HS-5 (cell line): ENCODE results near the gene PNLDC1.
A peak's percentile ranks its signal among the peaks of the same experiment; 100 is the strongest.
"Not testable (repeated sequence)": the region's sequence is repeated elsewhere in the genome, so short reads cannot be mapped to it uniquely, and the experiment has no call there.

ENCODE experiments used
- DNase-seq: peaks from one replicate; pipeline ENCODE4 v3.0.0-alpha.2; 2012; ENCODE audit warnings: low read depth

The PNLDC1 gene

GRCh38 chr6:159821122-159821521, 21.0 kb downstream of the PNLDC1 start:
- no peak for DNase-seq

DNA sequence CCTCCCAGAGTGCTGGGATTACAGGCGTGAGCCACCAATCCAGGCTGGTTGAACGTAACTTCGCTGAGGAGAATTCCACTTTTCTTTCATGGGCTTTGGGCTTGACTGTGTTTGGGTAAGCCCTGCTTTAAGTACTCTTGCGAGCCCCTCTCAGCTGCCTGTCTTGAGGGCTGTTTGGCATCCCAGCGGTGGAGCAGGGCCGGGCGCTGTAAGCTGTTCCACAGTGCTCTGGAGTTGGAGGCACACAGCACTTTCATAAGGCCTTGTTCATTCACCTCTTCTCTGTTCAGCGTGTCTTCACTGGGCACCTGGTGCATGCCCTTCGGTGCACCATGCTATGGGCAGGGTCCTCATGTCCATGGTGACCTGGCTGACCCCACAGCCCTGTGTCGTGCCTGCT, 21.6 kb downstream of the PNLDC1 start:
- no peak for DNase-seq

DNA sequence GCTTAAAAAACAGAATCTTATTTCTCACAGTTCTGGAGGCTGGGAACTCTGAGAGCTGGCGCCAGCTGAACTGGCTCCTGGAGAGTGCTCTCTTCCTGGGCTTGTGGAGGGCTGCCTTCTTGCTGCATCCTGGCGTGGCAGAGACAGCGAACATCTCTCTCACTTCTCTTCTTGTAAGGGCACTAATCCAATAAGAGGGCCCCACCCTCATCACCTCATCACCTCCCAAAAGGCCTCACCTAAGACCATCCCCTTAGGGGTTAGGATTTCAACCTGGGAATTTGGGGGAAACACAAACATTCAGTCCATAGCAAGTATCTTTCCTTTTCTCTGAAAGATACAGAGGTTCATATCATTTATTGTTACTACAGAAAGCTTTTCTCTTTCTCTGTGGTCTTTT, 23.9 kb downstream of the PNLDC1 start:
- no peak for DNase-seq

DNA sequence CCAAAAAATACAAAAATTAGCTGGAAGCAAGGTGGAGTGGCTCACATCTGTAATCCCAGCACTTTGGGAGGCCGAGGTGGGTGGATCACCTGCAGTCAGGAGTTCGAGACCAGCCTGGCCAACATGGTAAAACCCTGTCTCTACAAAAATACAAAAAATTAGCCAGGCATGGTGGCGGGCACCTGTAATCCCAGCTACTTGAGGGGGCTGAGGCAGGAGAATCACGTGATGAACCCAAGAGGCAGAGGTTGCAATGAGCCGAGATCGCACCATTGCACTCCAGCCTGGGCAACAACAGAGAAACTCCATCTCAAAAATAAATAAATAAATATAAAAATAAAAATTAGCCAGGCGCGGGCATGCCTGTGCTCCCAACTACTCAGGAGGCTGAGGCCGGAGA, 24.6 kb downstream of the PNLDC1 start:
- DNase-seq, result not testable (repeated sequence)

DNA sequence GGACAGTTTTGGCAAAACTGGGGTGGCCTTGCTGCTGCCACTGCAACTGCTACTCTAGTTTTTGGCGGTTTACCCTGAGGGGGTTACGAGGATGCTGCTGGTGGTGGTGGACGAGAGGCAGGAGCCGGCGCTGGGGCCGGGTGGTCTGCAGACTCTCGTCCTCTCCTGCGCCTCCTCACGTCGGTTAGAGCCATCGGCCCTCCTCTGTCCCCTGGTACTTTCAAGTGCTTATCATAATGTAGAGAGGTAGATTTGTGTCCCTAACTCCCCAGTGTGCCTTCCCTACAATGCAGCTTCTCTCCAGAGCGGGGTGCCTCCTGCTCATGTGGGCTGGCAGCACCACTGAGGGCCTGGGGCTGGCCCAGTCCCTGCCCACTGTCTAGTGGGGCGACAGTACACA, 25.9 kb downstream of the PNLDC1 start:
- DNase-seq, result no peak

DNA sequence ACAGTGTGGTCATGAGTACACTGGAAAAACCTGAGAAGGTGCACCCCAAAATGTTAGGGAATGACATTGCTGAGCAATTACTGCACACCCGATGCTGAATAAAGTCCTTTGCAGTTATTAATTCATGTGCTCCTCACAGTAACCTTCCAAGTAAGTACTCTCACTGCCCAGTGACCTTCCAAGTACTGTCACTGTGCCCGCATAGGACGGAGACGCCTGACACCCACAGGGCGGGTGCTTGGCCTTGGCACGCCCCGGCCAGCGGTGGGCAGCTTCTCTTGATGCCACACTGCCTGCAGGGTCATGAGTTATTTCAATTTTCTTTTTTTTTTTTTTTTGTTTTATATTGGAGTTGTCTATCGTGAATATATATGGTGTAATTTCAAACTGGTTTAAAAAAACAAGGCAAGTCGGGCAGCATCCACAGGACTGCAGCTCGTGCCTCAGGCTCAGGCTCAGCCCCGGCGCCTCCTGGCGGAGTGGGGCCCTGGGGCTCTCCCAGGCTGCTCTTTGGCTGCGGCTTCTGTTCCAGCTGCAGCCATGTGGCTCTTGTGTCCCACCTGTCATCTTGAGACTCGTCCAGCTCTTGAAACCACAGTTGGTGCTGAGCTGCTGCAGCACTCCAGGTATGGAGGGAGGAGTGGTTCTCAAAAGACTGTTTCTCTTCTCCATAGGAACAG, 27.0 kb downstream of the PNLDC1 start:
- DNase-seq, result no peak

GRCh38 chr6:159828074-159828473, 28.0 kb downstream of the PNLDC1 start:
- DNase-seq, result no peak

DNA sequence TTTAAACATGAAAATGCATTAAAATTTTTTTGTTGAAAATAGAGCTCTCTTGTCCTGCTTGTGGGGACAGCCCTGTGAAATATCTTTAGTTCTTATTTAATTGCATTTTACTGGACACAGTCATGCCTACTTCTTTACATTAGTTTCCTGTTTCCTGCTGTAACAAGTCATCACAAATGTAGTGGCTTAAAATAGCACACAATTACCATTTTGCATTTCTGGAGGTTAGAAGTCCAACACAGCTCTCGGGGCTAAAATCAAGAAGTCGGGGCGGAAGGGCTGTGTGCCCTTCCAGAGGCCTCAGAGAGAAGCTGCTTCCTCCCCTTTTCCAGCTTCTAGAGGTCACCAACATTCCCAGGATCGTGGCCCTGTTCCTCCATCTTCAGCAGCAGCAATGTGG, 29.4 kb downstream of the PNLDC1 start:
- DNase-seq, result no peak

DNA sequence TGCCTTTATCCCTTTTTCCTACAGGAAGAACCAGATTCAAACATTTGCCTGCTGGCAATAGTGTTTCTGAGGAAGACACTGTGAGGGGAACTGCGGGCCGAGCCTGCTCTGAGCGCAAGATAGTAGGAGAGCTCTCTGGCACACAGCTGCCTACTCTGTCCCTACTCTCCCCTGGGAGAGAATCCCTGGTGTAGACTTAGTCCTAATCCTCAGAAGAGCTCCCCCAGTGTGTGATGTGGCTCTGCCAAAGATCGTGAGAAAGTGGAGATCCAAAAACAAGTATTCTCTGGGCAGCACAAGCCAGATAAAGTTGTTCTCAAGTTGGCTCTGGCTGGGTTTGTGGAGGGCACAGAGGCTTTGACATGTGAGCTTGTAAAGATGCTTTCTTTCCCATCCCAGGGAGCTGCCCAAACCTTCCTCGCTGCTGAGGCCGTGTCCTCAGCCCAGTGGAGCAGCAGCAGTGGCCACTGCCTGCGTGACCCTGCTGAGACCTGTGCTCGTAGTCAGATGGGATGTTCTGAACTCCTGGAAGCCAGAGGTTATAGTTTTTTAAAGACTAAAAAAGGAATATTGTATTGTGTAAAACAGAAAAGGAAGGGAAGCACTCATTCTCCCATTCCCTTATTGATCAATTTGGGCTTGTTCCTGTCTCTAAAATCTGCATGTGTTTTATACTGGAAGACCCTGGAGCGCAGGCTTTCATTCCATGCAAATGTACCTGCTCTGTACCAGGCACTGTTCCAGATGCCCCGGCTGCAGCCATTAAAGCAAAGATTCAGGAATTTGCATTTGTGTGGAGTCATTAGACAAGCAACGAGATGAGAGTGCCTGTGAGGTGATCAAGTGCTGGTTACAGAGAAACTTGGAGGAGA, 30.7 kb downstream of the PNLDC1 start:
- no peak for DNase-seq

DNA sequence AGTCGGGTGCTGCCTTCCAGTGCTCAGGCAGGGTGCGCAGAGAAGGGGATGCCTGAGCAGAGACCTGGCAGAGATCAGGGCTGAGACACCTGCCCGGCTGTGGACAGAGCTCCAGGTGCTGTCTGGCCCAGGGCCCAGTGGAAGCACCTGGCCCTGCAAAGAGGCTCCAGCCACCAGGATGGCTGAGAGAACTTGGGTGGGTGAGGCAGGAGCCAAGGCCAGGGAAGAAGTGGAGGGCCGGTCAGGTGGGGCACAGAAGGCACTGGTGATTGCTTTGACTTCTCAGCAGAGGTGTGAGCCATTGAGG, 31.2 kb downstream of the PNLDC1 start:
- DNase-seq, result no peak

DNA sequence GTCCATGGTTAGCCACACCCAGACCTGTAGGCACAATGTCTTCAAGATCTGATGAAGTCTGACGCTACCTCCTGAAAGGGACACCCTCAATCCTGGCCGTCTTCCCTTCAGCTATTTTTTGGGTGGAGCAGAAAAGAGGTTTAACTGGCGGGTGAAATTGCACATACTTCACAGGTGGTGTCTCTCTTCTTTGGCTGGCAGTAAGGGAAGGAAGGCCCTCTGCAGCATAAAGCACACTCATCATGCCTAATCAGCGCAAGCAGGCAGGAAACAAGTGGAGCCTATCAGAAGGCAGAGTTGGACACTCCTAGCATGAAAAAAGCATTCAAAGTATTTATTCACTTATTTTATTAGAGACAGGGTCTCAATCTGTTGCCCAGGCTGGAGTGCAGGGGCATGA, 32.9 kb downstream of the PNLDC1 start:
- no peak for DNase-seq

DNA sequence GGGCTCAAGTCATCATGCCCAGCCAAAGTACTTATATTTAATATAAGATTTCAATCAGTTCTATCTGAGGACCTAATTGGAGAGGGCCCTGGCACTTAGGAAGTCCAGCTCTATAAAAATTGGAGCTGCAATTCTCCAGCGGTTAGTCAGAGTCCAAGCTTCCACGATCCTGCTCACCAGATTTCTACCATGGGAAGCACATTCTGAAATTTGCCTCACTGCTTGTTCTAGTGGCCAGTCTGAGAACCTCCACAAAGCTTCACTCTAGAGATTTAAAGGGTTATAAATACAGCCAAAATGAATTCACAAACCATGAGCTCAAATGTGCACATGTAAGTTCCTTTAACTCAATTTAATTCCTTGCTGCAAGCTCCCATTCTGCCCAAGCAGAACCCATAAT, 33.5 kb downstream of the PNLDC1 start:
- peak; percentile 40 for DNase-seq

- DNase-seq, result no peak
Observed at GRCh38 chr6:159833997-159834603, 34.0 kb downstream of the PNLDC1 start.

DNA sequence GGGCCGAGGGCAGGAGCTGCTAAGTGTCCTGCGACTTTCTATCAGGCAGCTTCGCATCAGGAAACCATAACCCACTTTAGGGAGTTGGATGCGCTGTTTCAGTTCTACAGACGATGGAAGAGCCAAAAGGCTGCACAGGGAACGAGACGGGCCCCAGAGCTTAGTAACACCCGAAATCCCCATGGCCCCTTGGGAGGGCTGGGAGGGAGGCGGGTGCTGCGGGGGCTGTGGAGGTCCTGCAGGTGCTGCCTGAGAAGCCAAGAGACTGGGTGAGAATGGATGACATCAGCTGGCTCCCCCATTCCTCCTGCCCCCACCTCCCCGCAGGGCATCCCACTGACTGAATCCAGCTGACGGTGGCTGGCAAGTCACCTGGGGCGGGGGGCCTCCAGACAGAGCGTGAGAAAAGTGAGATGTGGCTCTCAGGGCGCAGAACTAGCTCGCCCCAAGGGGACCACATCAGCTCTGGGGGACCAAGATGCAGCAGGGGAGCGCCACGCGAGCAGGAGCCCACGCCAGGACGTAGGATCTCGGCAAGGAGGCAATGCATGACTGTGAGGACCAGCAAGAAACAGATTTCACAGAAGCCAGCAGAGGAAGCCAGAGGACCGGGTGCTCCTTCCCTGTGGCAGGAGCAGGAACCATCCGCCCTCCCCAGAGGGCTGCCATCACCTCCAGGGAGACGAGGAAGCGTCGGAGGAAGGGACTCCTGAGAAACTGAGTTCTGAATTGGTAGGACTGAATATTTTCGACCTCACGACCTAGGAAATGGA, 36.8 kb downstream of the PNLDC1 start:
- DNase-seq, result no peak

DNA sequence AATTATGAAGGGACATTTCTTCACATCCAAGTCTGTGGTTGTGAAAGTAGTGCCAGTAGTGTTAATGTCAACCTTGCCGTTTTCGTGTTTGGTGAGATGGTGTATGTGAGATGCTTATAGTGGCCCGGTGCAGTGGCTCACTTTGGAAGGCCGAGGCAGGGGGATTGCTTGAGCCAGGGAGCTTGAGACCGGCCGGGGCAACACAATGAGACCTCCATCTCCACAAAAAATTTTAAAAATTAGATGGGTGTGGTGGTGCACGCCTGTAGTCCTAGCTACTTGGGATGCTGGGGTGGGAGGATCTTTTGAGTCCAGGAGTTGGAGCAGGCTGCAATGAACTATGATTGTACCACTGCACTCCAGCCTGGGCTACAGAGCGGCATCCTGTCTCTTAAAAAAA, 37.4 kb downstream of the PNLDC1 start:
- DNase-seq, result no peak

GRCh38 chr6:159838020-159838744, 38.1 kb downstream of the PNLDC1 start:
- no peak for DNase-seq

- no peak for DNase-seq
Observed at GRCh38 chr6:159842035-159842434, 42.0 kb downstream of the PNLDC1 start.

DNA sequence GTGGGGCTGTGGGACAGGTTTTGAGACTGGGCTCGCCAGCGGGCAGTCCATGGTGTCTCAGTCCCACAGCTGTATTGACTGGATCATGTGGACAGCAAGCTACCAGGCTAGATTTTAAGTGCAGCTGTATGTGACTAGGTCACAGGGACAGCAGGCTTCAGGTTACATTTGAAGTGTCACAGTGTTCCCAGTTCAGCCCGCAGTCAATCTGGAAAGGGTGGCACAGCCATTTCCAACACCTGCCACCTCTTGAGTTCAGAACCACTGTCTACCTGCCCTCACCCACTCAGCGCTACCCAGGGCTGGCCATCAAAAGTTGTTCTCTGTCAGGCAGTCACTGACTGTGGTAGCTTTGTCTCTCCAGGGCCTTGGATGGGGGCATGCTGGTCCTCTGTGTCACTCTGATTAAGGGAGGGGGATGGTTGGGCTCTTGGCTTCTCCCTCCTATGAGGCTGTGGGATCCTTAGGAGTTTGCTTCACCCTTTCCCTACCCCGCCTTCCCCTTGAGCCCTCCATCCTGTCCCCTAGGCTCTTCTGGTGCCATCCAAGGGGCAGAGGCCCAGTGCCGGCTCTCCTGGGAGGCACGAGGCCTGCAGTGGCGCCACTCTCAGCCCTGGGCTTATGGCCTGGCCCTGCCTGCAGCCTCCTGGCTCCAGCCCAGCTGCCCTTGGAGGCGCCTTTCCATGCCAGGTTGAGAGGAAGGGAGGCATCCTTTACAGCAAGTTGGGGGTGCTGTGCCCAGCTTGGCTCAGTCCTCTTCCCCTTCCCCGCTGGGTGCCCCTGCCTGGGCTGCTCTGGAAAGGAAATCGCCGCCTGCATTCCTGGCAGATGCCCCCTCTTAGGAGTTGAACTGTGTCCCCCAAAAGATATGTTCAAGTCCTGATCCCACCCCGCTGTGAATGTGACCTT, 44.9 kb downstream of the PNLDC1 start:
- no peak for DNase-seq

GRCh38 chr6:159848552-159848951, 48.5 kb downstream of the PNLDC1 start:
- not testable (repeated sequence) for DNase-seq

DNA sequence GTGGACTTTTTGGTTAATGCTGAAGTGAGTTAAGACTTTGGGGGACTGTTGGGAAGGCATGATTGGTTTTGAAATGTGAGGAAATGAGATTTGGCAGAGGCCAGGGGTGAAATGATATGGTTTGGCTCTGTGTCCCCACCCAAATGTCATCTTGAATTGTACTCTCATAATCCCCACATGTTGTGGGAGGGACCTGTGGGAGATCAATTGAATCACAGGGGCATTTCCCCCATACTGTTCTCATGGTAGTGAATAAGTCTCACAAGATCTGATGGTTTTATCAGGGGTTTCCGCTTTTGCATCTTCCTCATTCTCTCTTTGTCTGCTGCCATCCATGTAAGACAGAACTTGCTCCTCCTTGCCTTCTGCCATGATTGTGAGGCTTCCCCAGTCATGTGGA, 49.8 kb downstream of the PNLDC1 start:
- not testable (repeated sequence) for DNase-seq

GRCh38 chr6:159852877-159853276, 52.8 kb downstream of the PNLDC1 start:
- DNase-seq, result no peak
